NCI-H2081 (cell line): Measurements from ENCODE around the gene IL32.
A peak's percentile ranks its signal among the peaks of the same experiment; 100 is the strongest.

Source experiments
- DNase-seq, 2 experiments: peaks; one replicate each; lab custom pipeline; 2025; lab: John Stamatoyannopoulos, UW

Gene IL32

GRCh38 chr16:3027983-3028715 is 37.3 kb upstream of the IL32 start:
- DNase-seq, result peak; percentile 87 to 89

- DNase-seq, result no peak
Observed at GRCh38 chr16:3028716-3029319, 36.6 kb upstream of the IL32 start.

GRCh38 chr16:3029491-3030221 is 35.8 kb upstream of the IL32 start:
- no peak for DNase-seq

DNA sequence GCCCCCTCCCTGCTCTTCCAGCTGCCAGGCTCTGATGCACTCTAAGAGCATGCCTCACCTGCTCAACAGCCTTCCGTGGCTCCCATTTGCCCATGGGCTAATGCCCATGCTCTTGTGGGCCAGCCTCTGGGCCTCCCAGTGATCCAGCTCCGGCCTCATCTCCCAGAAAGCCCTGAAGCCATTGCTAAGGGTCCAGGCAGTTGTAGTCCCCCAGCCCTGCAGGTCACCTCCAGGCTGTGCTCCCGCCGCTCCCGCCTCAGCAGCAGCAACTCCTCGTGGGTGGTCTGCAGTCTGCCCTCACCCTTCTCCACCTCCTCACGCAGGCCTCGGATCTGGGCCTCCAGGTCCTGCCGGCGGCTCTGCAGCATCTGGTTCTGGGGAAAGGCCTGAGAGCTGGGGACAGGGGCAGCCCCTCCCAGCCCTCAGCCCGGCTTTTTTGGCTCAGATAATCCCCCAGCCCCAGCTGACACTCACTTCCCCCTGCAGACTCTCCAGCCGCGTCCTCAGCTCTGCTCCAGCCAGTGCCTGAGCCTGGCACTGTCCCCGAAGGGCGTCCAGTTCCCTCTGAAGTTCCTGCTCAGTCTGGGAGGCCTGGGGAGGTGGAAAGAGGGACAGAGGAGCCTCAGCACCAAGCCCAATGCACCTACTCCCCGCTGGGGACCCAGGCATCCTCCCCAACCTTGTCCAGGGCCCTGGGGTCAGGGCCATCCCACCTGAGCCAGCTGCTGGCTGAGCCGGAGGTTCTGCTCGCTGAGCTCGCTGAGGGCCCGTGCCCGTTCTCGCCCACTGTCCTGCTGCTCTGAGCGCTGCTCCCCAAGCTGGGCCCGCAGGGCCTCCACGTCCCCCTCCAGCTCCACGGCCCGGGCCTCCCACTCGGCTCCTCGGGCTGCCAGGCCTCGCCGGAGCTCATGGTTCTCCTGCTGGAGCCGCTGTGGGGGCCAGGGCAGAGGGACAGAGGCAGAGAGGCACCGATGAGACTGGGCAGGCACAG is 34.9 kb upstream of the IL32 start:
- no peak for DNase-seq

- no peak for DNase-seq
Observed at GRCh38 chr16:3032624-3033023, 32.8 kb upstream of the IL32 start.

GRCh38 chr16:3035289-3035971 is 30.0 kb upstream of the IL32 start:
- no peak for DNase-seq

GRCh38 chr16:3035972-3036725 is 29.3 kb upstream of the IL32 start:
- DNase-seq, result peak in 1 of 2 experiments; percentile 12

GRCh38 chr16:3036726-3037315 is 28.6 kb upstream of the IL32 start, which contains the start of gene BICDL2:
Gene BICDL2, minus strand, starts transcription at chr16:3036944. Its CDS starts 1,448 bp downstream, at chr16:3035496.
- no peak for DNase-seq

DNA sequence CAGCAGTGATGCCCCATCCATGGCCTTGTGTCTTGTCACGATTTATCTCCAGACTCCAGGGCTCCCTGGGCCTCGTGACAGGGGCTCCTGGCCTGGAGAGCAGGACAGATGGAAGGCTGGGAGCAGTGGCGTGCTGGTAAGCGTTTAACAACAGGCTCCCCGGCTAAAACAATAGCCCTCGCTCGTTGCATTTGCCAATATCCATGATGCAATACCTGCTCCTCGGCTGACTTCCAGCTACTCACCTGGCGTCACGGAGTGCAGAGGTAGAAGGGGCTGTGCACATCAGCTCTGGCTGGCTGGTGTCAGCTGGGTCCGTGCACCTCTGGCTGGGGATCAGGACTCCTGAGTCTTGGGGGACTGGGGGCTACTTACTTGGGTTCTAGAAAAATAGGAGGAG is 27.2 kb upstream of the IL32 start:
- peak in 1 of 2 experiments; percentile 27 for DNase-seq

DNA sequence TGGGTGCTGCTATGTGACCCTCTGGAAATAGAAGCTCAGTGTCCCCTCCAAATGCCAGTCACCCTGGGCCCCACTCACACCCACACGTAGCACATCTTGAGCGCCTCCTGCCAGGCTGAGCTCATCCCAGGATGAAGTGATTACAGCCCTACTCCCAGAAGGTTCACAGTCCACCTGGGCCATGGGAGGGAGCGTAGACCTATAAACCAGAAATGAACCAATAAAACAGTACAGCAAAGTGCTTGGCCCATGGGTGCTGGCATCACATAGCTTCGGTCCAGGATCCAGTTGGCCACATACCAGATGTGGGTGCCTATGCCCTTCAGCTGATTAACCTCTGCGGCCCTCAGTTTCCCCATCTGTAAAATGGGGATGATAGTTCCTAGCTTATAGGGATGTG is 26.5 kb upstream of the IL32 start:
- no peak for DNase-seq

DNA sequence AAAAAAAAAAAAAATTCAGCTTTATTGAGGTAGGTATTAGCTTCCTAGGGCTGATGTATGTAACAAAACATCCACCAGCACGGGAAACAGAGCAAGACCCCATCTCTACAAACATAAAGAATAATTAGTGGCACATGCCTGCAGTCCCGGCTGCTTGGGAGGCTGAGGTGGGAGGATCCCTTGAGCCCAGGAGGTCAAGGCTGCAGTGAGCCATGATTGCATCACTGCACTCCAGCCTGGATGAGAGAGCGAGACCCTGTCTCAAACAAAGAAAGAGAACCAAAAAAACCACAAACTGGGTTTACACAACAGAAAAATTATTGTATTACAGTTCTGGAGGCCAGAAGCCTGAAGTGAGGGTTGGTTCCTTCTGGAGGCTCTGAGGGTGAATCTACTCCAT is 23.1 kb upstream of the IL32 start:
- DNase-seq, result no peak

- no peak for DNase-seq
Observed at GRCh38 chr16:3044708-3045107, 20.7 kb upstream of the IL32 start.

GRCh38 chr16:3045758-3046640 is 19.4 kb upstream of the IL32 start, which contains the start of gene MMP25:
Gene MMP25, plus strand, starts transcription at chr16:3046561. Its CDS starts 357 bp downstream, at chr16:3046918.
- no peak for DNase-seq

DNA sequence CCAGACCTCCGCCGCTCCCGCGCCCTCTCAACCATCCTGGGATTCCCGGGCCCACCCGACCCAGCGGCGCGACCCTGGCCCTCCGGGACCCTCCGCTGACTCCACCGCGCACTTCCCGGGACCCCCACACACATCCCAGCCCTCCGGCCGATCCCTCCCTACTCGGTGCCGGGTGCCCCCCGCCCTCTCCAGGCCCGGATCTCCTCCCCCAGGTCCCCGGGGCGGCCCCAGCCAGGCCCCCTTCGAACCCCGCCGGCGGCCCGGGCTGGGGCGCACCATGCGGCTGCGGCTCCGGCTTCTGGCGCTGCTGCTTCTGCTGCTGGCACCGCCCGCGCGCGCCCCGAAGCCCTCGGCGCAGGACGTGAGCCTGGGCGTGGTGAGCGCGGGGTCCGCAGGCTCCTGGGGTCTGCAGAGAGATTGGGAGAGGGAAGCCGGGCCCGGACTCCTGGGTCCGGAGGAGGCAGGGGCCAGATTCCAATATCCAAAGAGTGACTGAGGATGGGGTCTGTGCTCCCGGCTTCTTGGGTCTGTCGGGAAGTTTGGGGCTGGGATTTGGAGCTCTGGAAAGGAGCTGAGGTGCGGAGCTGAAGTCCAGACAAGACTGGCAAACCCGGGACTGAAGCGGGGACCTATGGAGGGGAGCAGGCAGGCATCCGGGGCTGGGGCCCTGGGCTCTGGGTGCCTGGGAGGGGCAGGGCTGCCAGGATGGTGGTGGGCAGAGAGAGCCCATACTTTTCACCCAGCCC is 18.6 kb upstream of the IL32 start:
- no peak for DNase-seq

GRCh38 chr16:3047387-3047720 is 18.1 kb upstream of the IL32 start:
- no peak for DNase-seq

GRCh38 chr16:3049921-3050481 is 15.4 kb upstream of the IL32 start:
- no peak for DNase-seq

- DNase-seq, result no peak
Observed at GRCh38 chr16:3050487-3050886, 15.0 kb upstream of the IL32 start.

DNA sequence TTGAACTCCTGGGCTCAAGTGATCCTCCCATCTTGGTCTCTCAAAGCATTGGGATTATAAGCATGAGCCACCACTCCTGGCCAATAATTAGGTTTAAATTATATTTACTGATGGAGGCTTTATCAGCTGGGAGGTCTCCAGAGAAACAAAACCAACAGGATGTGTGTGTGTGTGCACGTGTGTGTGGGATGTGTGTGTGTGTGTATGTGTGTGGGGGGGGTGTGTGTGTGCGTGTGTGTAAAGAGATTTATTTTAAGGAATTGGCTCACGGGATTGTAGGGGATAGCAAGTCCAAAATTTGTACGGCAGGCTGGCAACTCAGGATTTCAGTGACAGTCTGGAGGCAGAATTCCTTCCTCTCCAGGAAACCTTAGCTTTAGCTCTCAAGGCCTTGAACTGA is 14.4 kb upstream of the IL32 start:
- DNase-seq, result no peak
